ENCODE measurements around the gene CSRP3.

Gene CSRP3

GRCh38 chr11:19191530-19192169 lies 10.1 kb downstream of the CSRP3 start:
- no peak for TF ChIP-seq CTCF (IDR thresholded peaks at IDR 0.05; ENCODE audit: low read depth, low read length)
- DNase-seq (ENCODE audit: low read depth in 2 of 2) = peak in 1 of 2 donors; percentile 9
- no peak overlapping the region for H3K4me3 ChIP-seq (replicated peaks in 1 of 2; ENCODE audit: low read depth in 2 of 2, low read length in 2 of 2)

DNA sequence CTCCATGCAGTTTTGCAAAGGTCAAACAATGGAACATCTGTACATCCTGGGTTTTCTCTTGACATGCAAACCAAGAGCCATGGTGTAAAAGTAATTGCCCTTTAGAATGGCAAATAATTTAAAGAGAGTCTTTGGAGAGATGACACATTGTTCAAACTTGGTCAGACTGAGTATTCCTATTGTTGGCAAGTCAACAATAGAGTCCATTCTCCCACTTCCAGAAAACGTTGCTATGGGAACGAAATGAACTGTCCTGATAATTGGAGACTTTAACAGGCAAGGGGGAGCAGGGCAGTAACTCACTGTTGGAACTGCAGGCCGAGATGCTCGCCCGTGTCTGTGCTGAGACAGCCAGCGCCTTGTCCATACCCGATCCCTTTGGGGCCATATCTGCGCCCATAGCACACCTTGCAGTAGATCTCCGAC lies 13.9 kb downstream of the CSRP3 start:
- no peak for TF ChIP-seq CTCF (IDR thresholded peaks at IDR 0.05; ENCODE audit: low read depth, low read length)
- DNase-seq (ENCODE audit: low read depth in 2 of 2) = peak in 1 of 2 donors; percentile 32

GRCh38 chr11:19187114-19187832 lies 14.5 kb downstream of the CSRP3 start:
- DNase-seq (ENCODE audit: low read depth in 2 of 2) = peak in 1 of 2 donors; percentile 59
- no peak for TF ChIP-seq CTCF (IDR thresholded peaks at IDR 0.05; ENCODE audit: low read depth, low read length)
- no peak overlapping the region for H3K4me3 ChIP-seq (replicated peaks in 1 of 2; ENCODE audit: low read depth in 2 of 2, low read length in 2 of 2)

More for the DNA sequence above, 13.9 kb downstream of the CSRP3 start:
- no peak overlapping the region for H3K4me3 ChIP-seq (replicated peaks in 1 of 2; ENCODE audit: low read depth in 2 of 2, low read length in 2 of 2)

- no peak for DNase-seq (ENCODE audit: low read depth in 2 of 2)
- TF ChIP-seq CTCF (IDR thresholded peaks at IDR 0.05; ENCODE audit: low read depth, low read length) = no peak
- no peak overlapping the region for H3K4me3 ChIP-seq (replicated peaks in 1 of 2; ENCODE audit: low read depth in 2 of 2, low read length in 2 of 2)
These were observed 16.2 kb downstream of the CSRP3 start for GRCh38 chr11:19185516-19186052.

DNA sequence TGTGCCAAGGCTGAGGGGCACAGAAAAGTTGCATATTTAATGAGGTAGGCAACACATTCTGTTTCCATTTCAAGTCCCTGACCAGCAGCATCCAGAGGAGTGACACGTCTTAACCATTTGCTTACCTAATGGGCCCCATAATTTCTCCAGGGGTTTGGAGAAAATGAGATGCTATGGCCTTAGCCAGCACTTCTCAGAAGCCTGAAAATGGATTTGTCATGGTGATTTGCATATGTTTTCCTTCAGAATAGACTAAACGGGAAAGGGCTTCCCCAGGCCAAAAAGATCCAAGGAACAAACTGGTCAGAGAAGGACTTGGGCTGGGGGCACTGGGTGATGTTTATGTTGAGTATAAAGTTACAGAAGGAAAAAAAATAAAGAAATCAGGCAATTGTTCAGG lies 16.7 kb downstream of the CSRP3 start:
- H3K4me3 ChIP-seq (replicated peaks in 1 of 2; ENCODE audit: low read depth in 2 of 2, low read length in 2 of 2) = no peak overlapping the region
- no peak for TF ChIP-seq CTCF (IDR thresholded peaks at IDR 0.05; ENCODE audit: low read depth, low read length)

GRCh38 chr11:19183646-19184045 lies 18.1 kb downstream of the CSRP3 start:
- DNase-seq (ENCODE audit: low read depth in 2 of 2) = no peak
- no peak overlapping the region for H3K4me3 ChIP-seq (replicated peaks in 1 of 2; ENCODE audit: low read depth in 2 of 2, low read length in 2 of 2)
- TF ChIP-seq CTCF (IDR thresholded peaks at IDR 0.05; ENCODE audit: low read depth, low read length) = no peak

More for the DNA sequence above, 16.7 kb downstream of the CSRP3 start:
- no peak for DNase-seq (ENCODE audit: low read depth in 2 of 2)

All from cardiac fibroblast (primary cell).